Measurements from ENCODE around the gene ZNF692. TPM values are rescaled to one million over a fixed set of nuclear protein-coding genes. Genes with fewer than 3 reads are reported as not detected.
"Not testable (repeated sequence)": the region's sequence is repeated elsewhere in the genome, so short reads cannot be mapped to it uniquely, and the experiment has no call there.

ZNF692 gene
- polyA plus RNA-seq, 1 experiment = 19.5 TPM

- DNase-seq (ENCODE audit: low read depth) = no peak
Measured at GRCh38 chr1:248892590-248892989, 33.7 kb upstream of the ZNF692 start.

GRCh38 chr1:248891758-248892157 lies 32.9 kb upstream of the ZNF692 start:
- Histone ChIP-seq H3K27me3 (ENCODE audit: control insufficient read depth, insufficient read depth, low read length) (peaks cover 5% of the 10 kb centered on the region; the same call in 1 of the 2 replicates), H3K36me3 (ENCODE audit: control insufficient read depth, insufficient read depth, low read length) (no peaks in the 10 kb centered on the region), H3K4me3 (ENCODE audit: low read depth, low read length) (no peak overlapping the region)
- POLR2A ChIA-PET = no interaction called here
- CTCF ChIA-PET = no interaction called here
- no peak for DNase-seq (ENCODE audit: low read depth)
- TF ChIP-seq, protein P1, sequence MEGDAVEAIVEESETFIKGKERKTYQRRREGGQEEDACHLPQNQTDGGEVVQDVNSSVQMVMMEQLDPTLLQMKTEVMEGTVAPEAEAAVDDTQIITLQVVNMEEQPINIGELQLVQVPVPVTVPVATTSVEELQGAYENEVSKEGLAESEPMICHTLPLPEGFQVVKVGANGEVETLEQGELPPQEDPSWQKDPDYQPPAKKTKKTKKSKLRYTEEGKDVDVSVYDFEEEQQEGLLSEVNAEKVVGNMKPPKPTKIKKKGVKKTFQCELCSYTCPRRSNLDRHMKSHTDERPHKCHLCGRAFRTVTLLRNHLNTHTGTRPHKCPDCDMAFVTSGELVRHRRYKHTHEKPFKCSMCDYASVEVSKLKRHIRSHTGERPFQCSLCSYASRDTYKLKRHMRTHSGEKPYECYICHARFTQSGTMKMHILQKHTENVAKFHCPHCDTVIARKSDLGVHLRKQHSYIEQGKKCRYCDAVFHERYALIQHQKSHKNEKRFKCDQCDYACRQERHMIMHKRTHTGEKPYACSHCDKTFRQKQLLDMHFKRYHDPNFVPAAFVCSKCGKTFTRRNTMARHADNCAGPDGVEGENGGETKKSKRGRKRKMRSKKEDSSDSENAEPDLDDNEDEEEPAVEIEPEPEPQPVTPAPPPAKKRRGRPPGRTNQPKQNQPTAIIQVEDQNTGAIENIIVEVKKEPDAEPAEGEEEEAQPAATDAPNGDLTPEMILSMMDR (IDR thresholded peaks at IDR 0.05; ENCODE audit: insufficient read depth, low read depth, low read length) = no peak

More at GRCh38 chr1:248892590-248892989, 33.7 kb upstream of the ZNF692 start:
- ChIA-PET POLR2A (no interaction called here), CTCF (no interaction called here)
- Histone ChIP-seq H3K4me3 (ENCODE audit: low read depth, low read length) (no peak overlapping the region), H3K36me3 (ENCODE audit: control insufficient read depth, insufficient read depth, low read length) (no peaks in the 10 kb centered on the region), H3K27me3 (ENCODE audit: control insufficient read depth, insufficient read depth, low read length) (peaks cover 7% of the 10 kb centered on the region; the same call in 1 of the 2 replicates)
- TF ChIP-seq, protein P1 (IDR thresholded peaks at IDR 0.05; ENCODE audit: insufficient read depth, low read depth, low read length) = no peak

- no peak for DNase-seq (ENCODE audit: low read depth)
Measured at GRCh38 chr1:248890549-248891498, 31.9 kb upstream of the ZNF692 start.

DNA sequence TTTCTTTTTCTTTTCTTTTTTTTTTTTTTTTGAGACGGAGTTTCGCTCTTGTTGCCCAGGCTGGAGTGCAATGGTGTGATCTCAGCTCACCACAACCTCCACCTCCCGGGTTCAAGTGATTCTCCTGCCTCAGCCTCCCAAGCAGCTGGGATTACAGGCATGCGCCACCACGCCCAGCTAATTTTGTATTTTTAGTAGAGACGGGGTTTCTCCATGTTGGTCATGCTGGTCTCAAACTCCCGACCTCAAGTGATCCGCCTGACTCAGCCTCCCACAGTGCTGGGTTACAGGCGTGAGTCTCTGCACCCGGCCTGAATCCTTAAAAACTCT lies 31.0 kb upstream of the ZNF692 start:
- DNase-seq (ENCODE audit: low read depth); H3K36me3 ChIP-seq (ENCODE audit: control insufficient read depth, insufficient read depth, low read length); H3K4me3 ChIP-seq (ENCODE audit: low read depth, low read length); CTCF ChIA-PET; H3K27me3 ChIP-seq (ENCODE audit: control insufficient read depth, insufficient read depth, low read length); POLR2A ChIA-PET: not testable (repeated sequence)

More at GRCh38 chr1:248890549-248891498, 31.9 kb upstream of the ZNF692 start:
- Histone ChIP-seq H3K4me3 (ENCODE audit: low read depth, low read length) (no peak overlapping the region), H3K36me3 (ENCODE audit: control insufficient read depth, insufficient read depth, low read length) (no peaks in the 10 kb centered on the region), H3K27me3 (ENCODE audit: control insufficient read depth, insufficient read depth, low read length) (peaks cover 3% of the 10 kb centered on the region; the same call in 1 of the 2 replicates)
- ChIA-PET POLR2A (no interaction called here), CTCF (no interaction called here)
- TF ChIP-seq, protein P1 (IDR thresholded peaks at IDR 0.05; ENCODE audit: insufficient read depth, low read depth, low read length) = no peak

DNA sequence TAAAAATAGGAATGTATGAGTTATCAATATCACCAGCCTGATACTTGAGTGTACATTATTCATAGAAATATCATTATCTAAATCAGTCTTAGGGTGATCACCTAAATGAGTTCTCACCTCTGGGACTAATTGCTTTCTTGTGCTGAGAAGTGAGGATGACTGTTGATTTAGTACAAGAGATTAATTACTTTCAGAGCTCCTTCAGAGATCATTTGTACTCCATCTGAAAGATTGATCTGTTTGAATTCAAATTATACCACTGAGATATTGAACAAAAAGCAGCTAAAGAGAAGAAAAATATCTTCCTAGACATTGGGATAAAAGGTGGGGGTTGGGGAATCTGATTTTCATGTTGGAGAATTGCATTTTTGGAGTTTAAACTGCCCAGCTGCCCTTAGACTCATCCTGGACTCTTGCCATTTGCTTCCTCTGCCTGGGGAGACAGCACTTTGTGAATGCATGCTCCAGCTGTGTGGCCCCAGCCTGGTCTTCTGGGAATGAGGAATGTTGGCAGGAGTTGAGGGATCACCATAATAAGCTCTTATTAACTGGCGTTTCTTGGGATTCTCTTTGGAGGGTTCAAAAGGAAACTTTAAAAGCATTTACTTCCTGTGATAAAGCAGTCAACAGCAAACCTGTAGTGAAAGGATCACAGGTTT lies 27.5 kb upstream of the ZNF692 start:
- DNase-seq (ENCODE audit: low read depth) = no peak
- Histone ChIP-seq H3K27me3 (ENCODE audit: control insufficient read depth, insufficient read depth, low read length) (no peaks in the 10 kb centered on the region), H3K36me3 (ENCODE audit: control insufficient read depth, insufficient read depth, low read length) (no peaks in the 10 kb centered on the region), H3K4me3 (ENCODE audit: low read depth, low read length) (no peak overlapping the region)
- TF ChIP-seq, protein P1 (IDR thresholded peaks at IDR 0.05; ENCODE audit: insufficient read depth, low read depth, low read length) = no peak
- CTCF ChIA-PET = interaction anchor here (0.9 to 1.0 kb wide), 2 partner anchors 9 to 44 kb away, joined by 3 to 5 read pairs; no protein-coding TSS in a partner anchor
- POLR2A ChIA-PET = no interaction called here

Measured in BJ (cell line).